GM12878 (cell line): ENCODE measurements around the gene RGS12. TPM values are rescaled to one million over a fixed set of nuclear protein-coding genes. Genes with fewer than 3 reads are reported as not detected.

ENCODE experiments used
- CHD4 ChIP-seq: fragments of 200-600 bp; sonication (generic); IDR thresholded peaks from 2 replicates; pipeline ENCODE4 v1.6.1; 2016; ENCODE audit warnings: mild to moderate bottlenecking
- KAT2A ChIP-seq: conservative IDR thresholded peaks from 2 replicates; pipeline ENCODE4 v1.6.1; 2011; ENCODE audit warnings: low read depth, low read length; ENCODE audit not compliant: control insufficient read depth
- KLF5 ChIP-seq: fragments of 450-650 bp; IDR thresholded peaks from 2 replicates; pipeline ENCODE4 v1.6.1; 2014; ENCODE audit warnings: mild to moderate bottlenecking; ENCODE audit not compliant: partially characterized antibody
- PML ChIP-seq: IDR thresholded peaks from 2 replicates; pipeline ENCODE4 v1.6.1; 2012; ENCODE audit warnings: low read length, inconsistent platforms
- RELA ChIP-seq: fragments of 450-650 bp; IDR thresholded peaks from 2 replicates; pipeline ENCODE4 v1.8.0; 2014; ENCODE audit warnings: borderline replicate concordance; ENCODE audit not compliant: partially characterized antibody
- RUNX3 ChIP-seq: IDR thresholded peaks from 2 replicates; pipeline ENCODE4 v1.6.1; 2012; ENCODE audit warnings: low read length, inconsistent platforms
- polyA plus RNA-seq, 11 experiments: library from polyadenylated mRNA; depleted of rRNA in 4 of 11; unstranded in 6 of 11; stranded (reverse) in 5 of 11; fragments of >200 nt; fragmentation: Nextera tagmentation in 4 of 11; fragmentation: Illumina TruSeq in 1 of 11; extraction: Ambion mirVana in 4 of 11; extraction: Trizol in 1 of 11; gene quantifications; 1 replicate in 1 of 11; 2 replicates in 10 of 11; pipeline versions ENCODE4 v1.2.1 to v1.2.3, GENCODE V29; 2011 to 2016; ENCODE audit warnings: inconsistent platforms in 2 of 11, missing spikeins in 2 of 11, low read depth in 1 of 11
- total RNA-seq, 4 experiments: library from RNA; depleted of rRNA in 3 of 4; stranded (reverse); fragments of >200 nt in 3 of 4; fragmentation: Illumina TruSeq in 1 of 4; extraction: Trizol in 1 of 4; gene quantifications; 2 replicates each; pipeline versions ENCODE4 v1.2.1 to v1.2.3, GENCODE V29; 2013 to 2021
- TF ChIP-seq, protein P1 (sequence below): fragments of 450-650 bp; IDR thresholded peaks from 2 replicates; pipeline ENCODE4 v1.6.1; 2016; ENCODE audit warnings: mild to moderate bottlenecking, moderate library complexity, borderline replicate concordance
- TF ChIP-seq, protein P2 (sequence below): IDR thresholded peaks from 2 replicates; pipeline ENCODE4 v1.6.1; 2011; ENCODE audit warnings: low read depth, low read length, improper control_type of control experiment, borderline replicate concordance
- TF ChIP-seq, protein P3 (sequence below): fragments of 450-650 bp; IDR thresholded peaks from 2 replicates; pipeline ENCODE4 v1.6.1; 2017; ENCODE audit warnings: borderline replicate concordance
- TF ChIP-seq, protein P4 (sequence below): fragments of 450-650 bp; conservative IDR thresholded peaks from 2 replicates; pipeline ENCODE4 v1.6.1; 2017; ENCODE audit warnings: mild to moderate bottlenecking, moderate library complexity
- TF ChIP-seq, protein P5 (sequence below): fragments of 450-650 bp; IDR thresholded peaks from 2 replicates; pipeline ENCODE4 v1.6.1; 2017; ENCODE audit warnings: mild to moderate bottlenecking
- TF ChIP-seq, protein P6 (sequence below): IDR thresholded peaks from 2 replicates; pipeline ENCODE4 v1.6.1; 2012; ENCODE audit warnings: improper control_type of control experiment, low read depth, low read length; ENCODE audit not compliant: insufficient replicate concordance

The RGS12 gene
- total and polyA plus RNA-seq, 10 of the 15 experiments (the other 5 are each of a cell fraction or from before 2014, with no cell fraction given): 0.02 to 2.2 (median 0.73) TPM

DNA sequence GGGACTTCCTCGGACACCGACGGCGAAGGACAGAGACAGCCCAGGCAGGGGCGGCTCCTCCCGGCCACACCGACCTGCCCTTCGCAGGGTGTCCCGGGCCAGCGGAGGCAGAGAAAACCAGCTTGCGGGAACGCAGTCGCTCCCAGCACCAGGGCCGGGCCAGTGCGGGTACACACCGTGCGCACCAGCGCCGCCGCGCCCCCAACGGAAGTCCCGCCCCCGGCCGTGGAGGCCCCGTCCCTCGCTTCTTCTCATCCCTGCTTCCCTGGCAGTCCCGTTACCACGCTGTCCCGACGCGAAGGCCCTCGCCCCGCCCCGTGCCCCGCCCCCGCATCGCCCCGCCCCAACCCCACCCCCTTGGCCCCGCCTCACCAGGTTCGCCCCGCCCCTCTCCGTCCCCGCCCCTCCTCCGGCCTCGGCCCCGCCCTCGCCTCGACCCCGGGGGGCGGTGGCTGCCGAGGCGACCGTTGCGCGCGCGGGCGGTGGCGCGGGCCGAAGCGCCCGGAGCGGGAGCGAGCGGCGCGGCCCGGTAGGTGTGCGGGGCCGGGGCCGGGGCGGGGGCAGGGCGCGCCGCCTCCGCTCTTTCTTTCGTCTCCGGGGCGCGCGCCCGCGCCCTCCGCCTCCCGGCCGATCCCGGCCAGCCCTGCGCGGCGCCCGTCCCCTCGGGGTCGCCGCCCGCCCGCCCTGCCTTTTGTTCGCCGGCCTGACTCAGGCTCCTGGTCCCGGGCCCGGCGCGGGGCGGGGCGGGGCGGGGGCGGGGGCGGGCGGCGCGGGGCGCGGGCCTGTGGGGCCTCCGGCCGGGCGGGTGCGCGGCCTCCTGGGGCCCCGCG, at the start of gene RGS12 (continued):
- TF ChIP-seq RELA: no peak
- TF ChIP-seq, protein P1, sequence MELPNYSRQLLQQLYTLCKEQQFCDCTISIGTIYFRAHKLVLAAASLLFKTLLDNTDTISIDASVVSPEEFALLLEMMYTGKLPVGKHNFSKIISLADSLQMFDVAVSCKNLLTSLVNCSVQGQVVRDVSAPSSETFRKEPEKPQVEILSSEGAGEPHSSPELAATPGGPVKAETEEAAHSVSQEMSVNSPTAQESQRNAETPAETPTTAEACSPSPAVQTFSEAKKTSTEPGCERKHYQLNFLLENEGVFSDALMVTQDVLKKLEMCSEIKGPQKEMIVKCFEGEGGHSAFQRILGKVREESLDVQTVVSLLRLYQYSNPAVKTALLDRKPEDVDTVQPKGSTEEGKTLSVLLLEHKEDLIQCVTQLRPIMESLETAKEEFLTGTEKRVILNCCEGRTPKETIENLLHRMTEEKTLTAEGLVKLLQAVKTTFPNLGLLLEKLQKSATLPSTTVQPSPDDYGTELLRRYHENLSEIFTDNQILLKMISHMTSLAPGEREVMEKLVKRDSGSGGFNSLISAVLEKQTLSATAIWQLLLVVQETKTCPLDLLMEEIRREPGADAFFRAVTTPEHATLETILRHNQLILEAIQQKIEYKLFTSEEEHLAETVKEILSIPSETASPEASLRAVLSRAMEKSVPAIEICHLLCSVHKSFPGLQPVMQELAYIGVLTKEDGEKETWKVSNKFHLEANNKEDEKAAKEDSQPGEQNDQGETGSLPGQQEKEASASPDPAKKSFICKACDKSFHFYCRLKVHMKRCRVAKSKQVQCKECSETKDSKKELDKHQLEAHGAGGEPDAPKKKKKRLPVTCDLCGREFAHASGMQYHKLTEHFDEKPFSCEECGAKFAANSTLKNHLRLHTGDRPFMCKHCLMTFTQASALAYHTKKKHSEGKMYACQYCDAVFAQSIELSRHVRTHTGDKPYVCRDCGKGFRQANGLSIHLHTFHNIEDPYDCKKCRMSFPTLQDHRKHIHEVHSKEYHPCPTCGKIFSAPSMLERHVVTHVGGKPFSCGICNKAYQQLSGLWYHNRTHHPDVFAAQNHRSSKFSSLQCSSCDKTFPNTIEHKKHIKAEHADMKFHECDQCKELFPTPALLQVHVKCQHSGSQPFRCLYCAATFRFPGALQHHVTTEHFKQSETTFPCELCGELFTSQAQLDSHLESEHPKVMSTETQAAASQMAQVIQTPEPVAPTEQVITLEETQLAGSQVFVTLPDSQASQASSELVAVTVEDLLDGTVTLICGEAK: no peak
- no peak for TF ChIP-seq PML
- no peak for TF ChIP-seq KAT2A
- TF ChIP-seq, protein P2, sequence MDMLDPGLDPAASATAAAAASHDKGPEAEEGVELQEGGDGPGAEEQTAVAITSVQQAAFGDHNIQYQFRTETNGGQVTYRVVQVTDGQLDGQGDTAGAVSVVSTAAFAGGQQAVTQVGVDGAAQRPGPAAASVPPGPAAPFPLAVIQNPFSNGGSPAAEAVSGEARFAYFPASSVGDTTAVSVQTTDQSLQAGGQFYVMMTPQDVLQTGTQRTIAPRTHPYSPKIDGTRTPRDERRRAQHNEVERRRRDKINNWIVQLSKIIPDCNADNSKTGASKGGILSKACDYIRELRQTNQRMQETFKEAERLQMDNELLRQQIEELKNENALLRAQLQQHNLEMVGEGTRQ: no peak
- TF ChIP-seq, protein P3, sequence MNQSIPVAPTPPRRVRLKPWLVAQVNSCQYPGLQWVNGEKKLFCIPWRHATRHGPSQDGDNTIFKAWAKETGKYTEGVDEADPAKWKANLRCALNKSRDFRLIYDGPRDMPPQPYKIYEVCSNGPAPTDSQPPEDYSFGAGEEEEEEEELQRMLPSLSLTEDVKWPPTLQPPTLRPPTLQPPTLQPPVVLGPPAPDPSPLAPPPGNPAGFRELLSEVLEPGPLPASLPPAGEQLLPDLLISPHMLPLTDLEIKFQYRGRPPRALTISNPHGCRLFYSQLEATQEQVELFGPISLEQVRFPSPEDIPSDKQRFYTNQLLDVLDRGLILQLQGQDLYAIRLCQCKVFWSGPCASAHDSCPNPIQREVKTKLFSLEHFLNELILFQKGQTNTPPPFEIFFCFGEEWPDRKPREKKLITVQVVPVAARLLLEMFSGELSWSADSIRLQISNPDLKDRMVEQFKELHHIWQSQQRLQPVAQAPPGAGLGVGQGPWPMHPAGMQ: no peak
- TF ChIP-seq, protein P4, sequence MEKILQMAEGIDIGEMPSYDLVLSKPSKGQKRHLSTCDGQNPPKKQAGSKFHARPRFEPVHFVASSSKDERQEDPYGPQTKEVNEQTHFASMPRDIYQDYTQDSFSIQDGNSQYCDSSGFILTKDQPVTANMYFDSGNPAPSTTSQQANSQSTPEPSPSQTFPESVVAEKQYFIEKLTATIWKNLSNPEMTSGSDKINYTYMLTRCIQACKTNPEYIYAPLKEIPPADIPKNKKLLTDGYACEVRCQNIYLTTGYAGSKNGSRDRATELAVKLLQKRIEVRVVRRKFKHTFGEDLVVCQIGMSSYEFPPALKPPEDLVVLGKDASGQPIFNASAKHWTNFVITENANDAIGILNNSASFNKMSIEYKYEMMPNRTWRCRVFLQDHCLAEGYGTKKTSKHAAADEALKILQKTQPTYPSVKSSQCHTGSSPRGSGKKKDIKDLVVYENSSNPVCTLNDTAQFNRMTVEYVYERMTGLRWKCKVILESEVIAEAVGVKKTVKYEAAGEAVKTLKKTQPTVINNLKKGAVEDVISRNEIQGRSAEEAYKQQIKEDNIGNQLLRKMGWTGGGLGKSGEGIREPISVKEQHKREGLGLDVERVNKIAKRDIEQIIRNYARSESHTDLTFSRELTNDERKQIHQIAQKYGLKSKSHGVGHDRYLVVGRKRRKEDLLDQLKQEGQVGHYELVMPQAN: no peak
- no peak for TF ChIP-seq KLF5
- no peak for TF ChIP-seq RUNX3
- TF ChIP-seq, protein P5, sequence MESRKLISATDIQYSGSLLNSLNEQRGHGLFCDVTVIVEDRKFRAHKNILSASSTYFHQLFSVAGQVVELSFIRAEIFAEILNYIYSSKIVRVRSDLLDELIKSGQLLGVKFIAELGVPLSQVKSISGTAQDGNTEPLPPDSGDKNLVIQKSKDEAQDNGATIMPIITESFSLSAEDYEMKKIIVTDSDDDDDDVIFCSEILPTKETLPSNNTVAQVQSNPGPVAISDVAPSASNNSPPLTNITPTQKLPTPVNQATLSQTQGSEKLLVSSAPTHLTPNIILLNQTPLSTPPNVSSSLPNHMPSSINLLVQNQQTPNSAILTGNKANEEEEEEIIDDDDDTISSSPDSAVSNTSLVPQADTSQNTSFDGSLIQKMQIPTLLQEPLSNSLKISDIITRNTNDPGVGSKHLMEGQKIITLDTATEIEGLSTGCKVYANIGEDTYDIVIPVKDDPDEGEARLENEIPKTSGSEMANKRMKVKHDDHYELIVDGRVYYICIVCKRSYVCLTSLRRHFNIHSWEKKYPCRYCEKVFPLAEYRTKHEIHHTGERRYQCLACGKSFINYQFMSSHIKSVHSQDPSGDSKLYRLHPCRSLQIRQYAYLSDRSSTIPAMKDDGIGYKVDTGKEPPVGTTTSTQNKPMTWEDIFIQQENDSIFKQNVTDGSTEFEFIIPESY: no peak
- TF ChIP-seq, protein P6, sequence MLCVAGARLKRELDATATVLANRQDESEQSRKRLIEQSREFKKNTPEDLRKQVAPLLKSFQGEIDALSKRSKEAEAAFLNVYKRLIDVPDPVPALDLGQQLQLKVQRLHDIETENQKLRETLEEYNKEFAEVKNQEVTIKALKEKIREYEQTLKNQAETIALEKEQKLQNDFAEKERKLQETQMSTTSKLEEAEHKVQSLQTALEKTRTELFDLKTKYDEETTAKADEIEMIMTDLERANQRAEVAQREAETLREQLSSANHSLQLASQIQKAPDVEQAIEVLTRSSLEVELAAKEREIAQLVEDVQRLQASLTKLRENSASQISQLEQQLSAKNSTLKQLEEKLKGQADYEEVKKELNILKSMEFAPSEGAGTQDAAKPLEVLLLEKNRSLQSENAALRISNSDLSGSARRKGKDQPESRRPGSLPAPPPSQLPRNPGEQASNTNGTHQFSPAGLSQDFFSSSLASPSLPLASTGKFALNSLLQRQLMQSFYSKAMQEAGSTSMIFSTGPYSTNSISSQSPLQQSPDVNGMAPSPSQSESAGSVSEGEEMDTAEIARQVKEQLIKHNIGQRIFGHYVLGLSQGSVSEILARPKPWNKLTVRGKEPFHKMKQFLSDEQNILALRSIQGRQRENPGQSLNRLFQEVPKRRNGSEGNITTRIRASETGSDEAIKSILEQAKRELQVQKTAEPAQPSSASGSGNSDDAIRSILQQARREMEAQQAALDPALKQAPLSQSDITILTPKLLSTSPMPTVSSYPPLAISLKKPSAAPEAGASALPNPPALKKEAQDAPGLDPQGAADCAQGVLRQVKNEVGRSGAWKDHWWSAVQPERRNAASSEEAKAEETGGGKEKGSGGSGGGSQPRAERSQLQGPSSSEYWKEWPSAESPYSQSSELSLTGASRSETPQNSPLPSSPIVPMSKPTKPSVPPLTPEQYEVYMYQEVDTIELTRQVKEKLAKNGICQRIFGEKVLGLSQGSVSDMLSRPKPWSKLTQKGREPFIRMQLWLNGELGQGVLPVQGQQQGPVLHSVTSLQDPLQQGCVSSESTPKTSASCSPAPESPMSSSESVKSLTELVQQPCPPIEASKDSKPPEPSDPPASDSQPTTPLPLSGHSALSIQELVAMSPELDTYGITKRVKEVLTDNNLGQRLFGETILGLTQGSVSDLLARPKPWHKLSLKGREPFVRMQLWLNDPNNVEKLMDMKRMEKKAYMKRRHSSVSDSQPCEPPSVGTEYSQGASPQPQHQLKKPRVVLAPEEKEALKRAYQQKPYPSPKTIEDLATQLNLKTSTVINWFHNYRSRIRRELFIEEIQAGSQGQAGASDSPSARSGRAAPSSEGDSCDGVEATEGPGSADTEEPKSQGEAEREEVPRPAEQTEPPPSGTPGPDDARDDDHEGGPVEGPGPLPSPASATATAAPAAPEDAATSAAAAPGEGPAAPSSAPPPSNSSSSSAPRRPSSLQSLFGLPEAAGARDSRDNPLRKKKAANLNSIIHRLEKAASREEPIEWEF: no peak
- no peak for TF ChIP-seq CHD4
